Natural killer cell treated with Interleukin-12 subunit alpha and Interleukin-12 subunit beta and Interleukin-15 and Interleukin-18, amount 100 ng/mL, for 72 hours (primary cell): ENCODE measurements around the gene MYMX. TPM values are rescaled to one million over a fixed set of nuclear protein-coding genes. Genes with fewer than 3 reads are reported as not detected.
A peak's percentile ranks its signal among the peaks of the same experiment; 100 is the strongest.
"Not testable (repeated sequence)": the region's sequence is repeated elsewhere in the genome, so short reads cannot be mapped to it uniquely, and the experiment has no call there.

Experiments used
- ATAC-seq, 2 donors: fragments of 150-1000 bp; cut with Tn5 transposase in 1 of 2; sonication (Bioruptor Pico), chemical (Tn5 transposase) in 1 of 2; 2 replicates each; pipeline ENCODE4 v1.10.0; 2021
- DNase-seq: peaks from one replicate; pipeline ENCODE4 v3.0.0; 2022; ENCODE audit warnings: low spot score
- H3K27ac Mint-ChIP-seq, 2 donors: 1 replicate in 1 of 2; 2 replicates in 1 of 2; pipeline ENCODE4 v1.8.0; 2022; ENCODE audit warnings: mixed read lengths in 2 of 2, mild to moderate bottlenecking in 1 of 2, moderate library complexity in 1 of 2
- H3K27me3 Mint-ChIP-seq, 2 donors: 1 replicate in 1 of 2; 2 replicates in 1 of 2; pipeline ENCODE4 v1.8.0; 2022; ENCODE audit warnings: mixed read lengths in 2 of 2
- H3K36me3 Mint-ChIP-seq: one replicate; pipeline ENCODE4 v1.8.0; 2022; ENCODE audit warnings: mixed read lengths
- H3K4me1 Mint-ChIP-seq, 2 donors: 1 replicate in 1 of 2; 2 replicates in 1 of 2; pipeline ENCODE4 v1.8.0; 2022; ENCODE audit warnings: low read depth in 2 of 2, mixed read lengths in 2 of 2, mild to moderate bottlenecking in 1 of 2
- H3K4me3 Mint-ChIP-seq: one replicate; pipeline ENCODE4 v1.8.0; 2022; ENCODE audit warnings: mixed read lengths
- H3K9me3 Mint-ChIP-seq: 2 replicates; pipeline ENCODE4 v1.8.0; 2022; ENCODE audit warnings: mixed read lengths
- total RNA-seq, 2 donors: library from RNA; stranded (reverse); gene quantifications; one replicate each; pipeline ENCODE4 v1.2.3, GENCODE V29; 2022

Gene MYMX
- total RNA-seq, 2 donors from 2014 or later = not detected

- H3K4me1 Mint-ChIP-seq = peaks cover 7 to 11% of the 10 kb centered on the region in 2 donors
- H3K4me3 Mint-ChIP-seq, DNase-seq, H3K36me3 Mint-ChIP-seq, H3K27ac Mint-ChIP-seq, ATAC-seq, H3K9me3 Mint-ChIP-seq: not testable (repeated sequence)
- peaks cover 9 to 17% of the 10 kb centered on the region in 2 donors for H3K27me3 Mint-ChIP-seq
Measured at GRCh38 chr6:44196351-44196750, 20.4 kb upstream of the MYMX start.

GRCh38 chr6:44198684-44199083 lies 18.0 kb upstream of the MYMX start:
- no peak for DNase-seq
- H3K36me3 Mint-ChIP-seq = no peaks in the 10 kb centered on the region
- H3K27me3 Mint-ChIP-seq = peaks cover 2 to 3% of the 10 kb centered on the region in 2 donors
- H3K27ac Mint-ChIP-seq = no peak overlapping the region
- H3K9me3 Mint-ChIP-seq = no peaks in the 10 kb centered on the region
- H3K4me3 Mint-ChIP-seq = no peak overlapping the region
- no peaks in the 10 kb centered on the region for H3K4me1 Mint-ChIP-seq
- ATAC-seq = no peak

- H3K27me3 Mint-ChIP-seq = peaks cover 0 to 7% of the 10 kb centered on the region in 2 donors
Measured at GRCh38 chr6:44199883-44200282, 16.8 kb upstream of the MYMX start.

GRCh38 chr6:44201200-44201599 lies 15.5 kb upstream of the MYMX start:
- Mint-ChIP-seq H3K9me3 (no peaks in the 10 kb centered on the region), H3K27ac (no peak overlapping the region), H3K27me3 (peaks cover 0 to 7% of the 10 kb centered on the region in 2 donors), H3K36me3 (no peaks in the 10 kb centered on the region), H3K4me3 (no peak overlapping the region), H3K4me1 (no peaks in the 10 kb centered on the region)
- ATAC-seq (no peak), DNase-seq (no peak)

More at GRCh38 chr6:44199883-44200282, 16.8 kb upstream of the MYMX start:
- no peak for ATAC-seq
- Mint-ChIP-seq H3K4me1 (no peaks in the 10 kb centered on the region), H3K4me3 (no peak overlapping the region), H3K9me3 (no peaks in the 10 kb centered on the region), H3K27ac (no peak overlapping the region), H3K36me3 (no peaks in the 10 kb centered on the region)
- no peak for DNase-seq

- peaks cover 5 to 7% of the 10 kb centered on the region in 2 donors for H3K27me3 Mint-ChIP-seq
Measured at GRCh38 chr6:44201638-44202303, 15.0 kb upstream of the MYMX start.

GRCh38 chr6:44202332-44202971 lies 14.3 kb upstream of the MYMX start:
- ATAC-seq = no peak
- no peak overlapping the region for H3K27ac Mint-ChIP-seq
- H3K27me3 Mint-ChIP-seq = peaks cover 6 to 7% of the 10 kb centered on the region in 2 donors
- no peaks in the 10 kb centered on the region for H3K9me3 Mint-ChIP-seq
- no peaks in the 10 kb centered on the region for H3K4me1 Mint-ChIP-seq
- no peak for DNase-seq
- no peak overlapping the region for H3K4me3 Mint-ChIP-seq
- no peaks in the 10 kb centered on the region for H3K36me3 Mint-ChIP-seq

More at GRCh38 chr6:44201638-44202303, 15.0 kb upstream of the MYMX start:
- ATAC-seq = no peak
- Mint-ChIP-seq H3K4me1 (no peaks in the 10 kb centered on the region), H3K27ac (no peak overlapping the region), H3K9me3 (no peaks in the 10 kb centered on the region), H3K36me3 (no peaks in the 10 kb centered on the region), H3K4me3 (no peak overlapping the region)
- no peak for DNase-seq

GRCh38 chr6:44202972-44203750 lies 13.6 kb upstream of the MYMX start:
- H3K4me1 Mint-ChIP-seq = no peaks in the 10 kb centered on the region
- H3K36me3 Mint-ChIP-seq = no peaks in the 10 kb centered on the region
- ATAC-seq = no peak
- no peaks in the 10 kb centered on the region for H3K9me3 Mint-ChIP-seq
- H3K4me3 Mint-ChIP-seq = no peak overlapping the region
- H3K27ac Mint-ChIP-seq = no peak overlapping the region
- peaks cover 6 to 7% of the 10 kb centered on the region in 2 donors for H3K27me3 Mint-ChIP-seq
- DNase-seq = no peak

- Mint-ChIP-seq H3K4me3 (no peak overlapping the region), H3K27me3 (peaks cover 6 to 9% of the 10 kb centered on the region in 2 donors), H3K4me1 (no peaks in the 10 kb centered on the region), H3K36me3 (no peaks in the 10 kb centered on the region), H3K9me3 (no peaks in the 10 kb centered on the region), H3K27ac (no peak overlapping the region)
- ATAC-seq (no peak), DNase-seq (no peak)
Measured at GRCh38 chr6:44203955-44204354, 12.8 kb upstream of the MYMX start.

- Mint-ChIP-seq H3K4me3 (no peak overlapping the region), H3K4me1 (no peaks in the 10 kb centered on the region), H3K36me3 (no peaks in the 10 kb centered on the region), H3K27me3 (peaks cover 6 to 10% of the 10 kb centered on the region in 2 donors), H3K27ac (no peak overlapping the region), H3K9me3 (no peaks in the 10 kb centered on the region)
- DNase-seq (no peak), ATAC-seq (no peak)
Measured at GRCh38 chr6:44207966-44208365, 8.8 kb upstream of the MYMX start.

- no peak for DNase-seq
- Mint-ChIP-seq H3K27me3 (peaks cover 6 to 10% of the 10 kb centered on the region in 2 donors), H3K4me3 (no peak overlapping the region), H3K36me3 (no peaks in the 10 kb centered on the region), H3K9me3 (no peaks in the 10 kb centered on the region), H3K4me1 (no peaks in the 10 kb centered on the region), H3K27ac (no peak overlapping the region)
- no peak for ATAC-seq
Measured at GRCh38 chr6:44211284-44211683, 5.4 kb upstream of the MYMX start.

- peaks cover 0 to 3% of the 10 kb centered on the region in 2 donors for H3K4me1 Mint-ChIP-seq
- H3K36me3 Mint-ChIP-seq = no peaks in the 10 kb centered on the region
- ATAC-seq (no peak), DNase-seq (no peak)
- no peak overlapping the region for H3K4me3 Mint-ChIP-seq
- peaks cover 0 to 9% of the 10 kb centered on the region in 2 donors for H3K27me3 Mint-ChIP-seq
- no peak overlapping the region for H3K27ac Mint-ChIP-seq
- H3K9me3 Mint-ChIP-seq = no peaks in the 10 kb centered on the region
Measured at GRCh38 chr6:44214307-44214706, 2.4 kb upstream of the MYMX start.

- H3K4me3 Mint-ChIP-seq = no peak overlapping the region
Measured at GRCh38 chr6:44217332-44218143, 812 bp downstream of the MYMX start.

GRCh38 chr6:44219053-44219814 lies 2.5 kb downstream of the MYMX start:
- peak; percentile 80 for DNase-seq
- peak; percentile 71 to 80 for ATAC-seq
- H3K27ac Mint-ChIP-seq = no peak overlapping the region
- H3K27me3 Mint-ChIP-seq = peaks cover 0 to 8% of the 10 kb centered on the region in 2 donors
- H3K4me1 Mint-ChIP-seq = peaks cover 16 to 18% of the 10 kb centered on the region in 2 donors
- H3K9me3 Mint-ChIP-seq = no peaks in the 10 kb centered on the region
- no peaks in the 10 kb centered on the region for H3K36me3 Mint-ChIP-seq
- peak overlapping the region; percentile 51 for H3K4me3 Mint-ChIP-seq

More at GRCh38 chr6:44217332-44218143, 812 bp downstream of the MYMX start:
- Mint-ChIP-seq H3K36me3 (no peaks in the 10 kb centered on the region), H3K9me3 (no peaks in the 10 kb centered on the region), H3K4me1 (peaks cover 6 to 8% of the 10 kb centered on the region in 2 donors), H3K27ac (no peak overlapping the region), H3K27me3 (peaks cover 0 to 7% of the 10 kb centered on the region in 2 donors)
- DNase-seq (no peak), ATAC-seq (no peak)
